Neural cell (in vitro differentiated cells): ENCODE measurements around the gene LARGE1.

Source experiments
- CTCF ChIP-seq: fragments of 450-650 bp; IDR thresholded peaks from 2 replicates; pipeline ENCODE4 v1.5.1; 2014; ENCODE audit warnings: antibody characterized with exemption, mild to moderate bottlenecking, moderate library complexity; ENCODE audit not compliant: poor library complexity, severe bottlenecking
- EP300 ChIP-seq: fragments of 450-650 bp; conservative IDR thresholded peaks from 2 replicates; pipeline ENCODE4 v1.6.1; 2014; ENCODE audit warnings: antibody characterized with exemption, mild to moderate bottlenecking, moderate library complexity; ENCODE audit not compliant: poor library complexity, severe bottlenecking
- MXI1 ChIP-seq: fragments of 450-650 bp; conservative IDR thresholded peaks from 2 replicates; pipeline ENCODE4 v1.6.1; 2014; ENCODE audit warnings: antibody characterized with exemption, mild to moderate bottlenecking; ENCODE audit not compliant: poor library complexity, severe bottlenecking
- POLR2AphosphoS5 ChIP-seq: IDR thresholded peaks from 2 replicates; pipeline ENCODE4 v1.6.1; 2012

- TF ChIP-seq CTCF, result no peak
- TF ChIP-seq MXI1, result no peak
- TF ChIP-seq EP300, result no peak
- no peak for TF ChIP-seq POLR2AphosphoS5
Measured at GRCh38 chr22:33557836-33558235, 362.4 kb downstream of the LARGE1 start.
